Measurements from ENCODE around the gene AMER3. TPM values are rescaled to one million over a fixed set of nuclear protein-coding genes. Genes with fewer than 3 reads are reported as not detected.
A peak's percentile ranks its signal among the peaks of the same experiment; 100 is the strongest.

AMER3 gene
- total and polyA plus RNA-seq, 2 of the 8 experiments (the other 6 are each of a cell fraction or from before 2014, with no cell fraction given): 0.15 to 0.19 TPM

DNA sequence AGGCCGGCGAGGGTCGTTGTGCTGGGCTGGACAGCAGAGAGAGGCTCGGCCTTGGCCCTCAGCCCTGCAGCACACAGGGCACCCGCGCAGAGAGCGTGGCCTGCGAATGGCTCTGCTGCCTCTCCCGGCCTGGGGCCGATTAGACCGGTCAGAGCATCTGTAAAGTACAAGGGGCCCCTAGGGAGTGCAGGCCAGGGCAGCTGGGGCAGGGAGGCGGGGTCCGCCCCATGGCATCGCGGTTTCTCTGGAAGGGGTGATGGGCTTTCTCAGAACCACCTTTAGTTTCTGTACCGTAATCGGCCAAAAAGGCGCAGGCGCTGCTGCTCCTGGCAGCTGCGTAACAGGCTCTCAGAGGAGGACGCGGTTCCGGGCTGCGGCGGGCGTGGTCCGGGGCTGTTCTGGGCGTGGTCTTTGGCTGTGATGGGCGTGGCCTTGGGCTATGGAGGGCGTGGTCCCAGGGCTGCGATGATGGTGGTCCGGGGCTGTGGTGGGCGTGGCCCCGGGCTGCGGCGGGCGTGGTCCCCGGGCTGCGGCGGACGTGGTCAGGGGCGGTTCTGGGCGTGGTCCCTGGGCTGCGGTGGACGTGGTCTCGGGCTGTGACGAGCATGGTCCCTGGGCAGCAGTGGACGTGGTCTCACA is 27.9 kb upstream of the AMER3 start (continued):
- TF ChIP-seq RAD21 (IDR thresholded peaks at IDR 0.05 in 1 of 2, conservative IDR thresholded peaks at IDR 0.05 in 1 of 2; ENCODE audit: low read depth in 2 of 2, low read length in 2 of 2) (0 out of 4 replicates have a peak, but pooled peaks of 1 of the 2 experiments have one; percentile 11), BCL11A (IDR thresholded peaks at IDR 0.05; ENCODE audit: low read depth in 2 of 2, low read length in 2 of 2) (no peak), KDM4A (IDR thresholded peaks at IDR 0.05; ENCODE audit: low read depth, low read length, severe bottlenecking) (peak; percentile 61), BACH1 (IDR thresholded peaks at IDR 0.05; ENCODE audit: low read length) (no peak), TCF12 (IDR thresholded peaks at IDR 0.05; ENCODE audit: low read depth, low read length) (no peak), TAF1 (IDR thresholded peaks at IDR 0.05; ENCODE audit: low read depth, low read length) (peak; percentile 70), BRCA1 (IDR thresholded peaks at IDR 0.05; ENCODE audit: low read depth, low read length) (no peak), SIN3A (conservative IDR thresholded peaks at IDR 0.05 in 1 of 2, IDR thresholded peaks at IDR 0.05 in 1 of 2; ENCODE audit: low read depth in 1 of 2, low read length in 2 of 2) (no peak; a peak in 1 of 4 replicates), HDAC2 (IDR thresholded peaks at IDR 0.05; ENCODE audit: borderline replicate concordance in 1 of 2, low read depth in 2 of 2, low read length in 2 of 2) (0 out of 4 replicates have a peak, but pooled peaks of 1 of the 2 experiments have one; percentile 63), CHD1 (IDR thresholded peaks at IDR 0.05; ENCODE audit: low read depth, low read length) (no peak), POLR2AphosphoS5 (IDR thresholded peaks at IDR 0.05; ENCODE audit: low read depth, low read length) (peak; percentile 27; the same call in 1 of the 2 replicates), GTF2F1 (IDR thresholded peaks at IDR 0.05; ENCODE audit: borderline replicate concordance, low read depth, low read length) (no peak)

Measured in H1 (cell line).